HG02763 (cell line): ENCODE data around the gene OTC.

Experiments used
- ATAC-seq: cut with Tn5 transposase; IDR thresholded peaks from one replicate; pipeline ENCODE4 v1.9.1; 2021; ENCODE audit warnings: mild to moderate bottlenecking, moderate library complexity; ENCODE audit not compliant: unreplicated experiment

OTC gene

DNA sequence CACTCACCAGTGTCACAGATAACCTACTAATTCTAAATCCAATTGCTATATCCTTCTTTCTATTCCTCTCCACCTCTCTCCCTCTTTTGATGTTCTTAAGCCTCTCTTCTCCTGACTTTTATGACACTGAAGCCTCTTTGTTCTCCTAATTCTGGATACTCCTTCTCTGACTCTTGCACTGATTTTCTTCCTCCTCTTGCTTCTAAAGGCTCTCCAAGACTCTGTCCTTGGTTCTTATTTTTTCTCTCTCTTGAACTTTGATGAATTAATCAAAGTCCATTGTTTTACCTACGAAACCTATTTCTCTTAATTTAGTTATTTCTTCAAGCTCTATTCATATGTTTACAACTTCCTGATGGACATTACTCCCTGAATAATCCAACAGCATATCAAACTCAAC lies 113.3 kb downstream of the OTC start:
- no peak for ATAC-seq

- ATAC-seq = no peak
These were observed 116.3 kb downstream of the OTC start for GRCh38 chrX:38468563-38469157.
